Left ventricle myocardium inferior (tissue), 1 donor: ENCODE measurements around the gene CRADD. TPM values are rescaled to one million over a fixed set of nuclear protein-coding genes. Genes with fewer than 3 reads are reported as not detected.

Experiments
- DNase-seq: peaks from one replicate; pipeline ENCODE4 v3.0.0-alpha.2; 2020
- H3K27ac ChIP-seq: fragments of 200-600 bp; replicated peaks from 2 replicates; pipeline ENCODE4 v1.8.0; 2021
- H3K27me3 ChIP-seq: fragments of 200-600 bp; 2 replicates; pipeline ENCODE4 v1.8.0; 2021; ENCODE audit warnings: low read depth
- H3K36me3 ChIP-seq: fragments of 200-600 bp; 2 replicates; pipeline ENCODE4 v1.8.0; 2021
- H3K4me1 ChIP-seq: fragments of 200-600 bp; 2 replicates; pipeline ENCODE4 v1.8.0; 2021
- H3K4me3 ChIP-seq: fragments of 200-600 bp; 2 replicates; pipeline ENCODE4 v1.8.0; 2021; ENCODE audit warnings: mild to moderate bottlenecking, moderate library complexity
- H3K9me3 ChIP-seq: fragments of 200-600 bp; replicated peaks from 2 replicates; pipeline ENCODE4 v1.8.0; 2021
- intact Hi-C: fragments of 100-400 bp; cut with micrococcal nuclease; formaldehyde crosslinking; loops from one replicate; pipeline ENCODE4 v1.11.0; 2022
- total RNA-seq: library from RNA; stranded (reverse); fragmentation: NEBNext Ultra II Directional; extraction: Animal tissue kit (Norgen Biotek cat#: 25700); gene quantifications from one replicate; pipeline ENCODE4 v1.2.1, GENCODE V29; 2021
- TF ChIP-seq, protein P1 (sequence below): fragments of 200-600 bp; IDR thresholded peaks from 2 replicates; pipeline ENCODE4 v1.8.0; 2021; ENCODE audit warnings: antibody characterized with exemption, mild to moderate bottlenecking, borderline replicate concordance
- donor health status: DM: no; HTN: yes; CAD: no; lungs with severe emphysema.

The CRADD gene
- total RNA-seq, 1 donor from 2014 or later, result 46.4 TPM

DNA sequence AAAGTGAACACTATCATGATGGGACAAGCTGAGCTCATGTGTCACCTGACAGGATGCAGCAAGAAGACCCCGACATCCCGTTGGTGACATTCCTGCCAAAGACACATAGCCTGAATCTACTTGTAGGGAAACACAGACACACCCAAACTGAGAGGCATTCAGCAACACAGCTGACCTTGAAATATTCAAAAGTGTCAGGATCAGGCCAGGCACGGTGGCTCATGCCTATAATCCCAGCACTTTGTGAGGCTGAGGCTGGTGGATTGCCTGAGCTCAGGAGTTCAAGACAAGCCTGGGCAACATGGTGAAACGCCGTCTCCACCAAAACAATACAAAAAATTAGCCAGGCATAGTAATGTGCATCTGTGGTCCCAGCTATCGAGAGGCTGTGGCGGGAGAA is 239.2 kb downstream of the CRADD start:
- H3K36me3 ChIP-seq, result no peaks in the 10 kb centered on the region
- H3K27me3 ChIP-seq, result no peaks in the 10 kb centered on the region
- no peak for DNase-seq
- H3K9me3 ChIP-seq, result no peaks in the 10 kb centered on the region
- H3K4me3 ChIP-seq, result no peak overlapping the region
- H3K27ac ChIP-seq, result no peak overlapping the region
- TF ChIP-seq, protein P1, sequence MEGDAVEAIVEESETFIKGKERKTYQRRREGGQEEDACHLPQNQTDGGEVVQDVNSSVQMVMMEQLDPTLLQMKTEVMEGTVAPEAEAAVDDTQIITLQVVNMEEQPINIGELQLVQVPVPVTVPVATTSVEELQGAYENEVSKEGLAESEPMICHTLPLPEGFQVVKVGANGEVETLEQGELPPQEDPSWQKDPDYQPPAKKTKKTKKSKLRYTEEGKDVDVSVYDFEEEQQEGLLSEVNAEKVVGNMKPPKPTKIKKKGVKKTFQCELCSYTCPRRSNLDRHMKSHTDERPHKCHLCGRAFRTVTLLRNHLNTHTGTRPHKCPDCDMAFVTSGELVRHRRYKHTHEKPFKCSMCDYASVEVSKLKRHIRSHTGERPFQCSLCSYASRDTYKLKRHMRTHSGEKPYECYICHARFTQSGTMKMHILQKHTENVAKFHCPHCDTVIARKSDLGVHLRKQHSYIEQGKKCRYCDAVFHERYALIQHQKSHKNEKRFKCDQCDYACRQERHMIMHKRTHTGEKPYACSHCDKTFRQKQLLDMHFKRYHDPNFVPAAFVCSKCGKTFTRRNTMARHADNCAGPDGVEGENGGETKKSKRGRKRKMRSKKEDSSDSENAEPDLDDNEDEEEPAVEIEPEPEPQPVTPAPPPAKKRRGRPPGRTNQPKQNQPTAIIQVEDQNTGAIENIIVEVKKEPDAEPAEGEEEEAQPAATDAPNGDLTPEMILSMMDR, result no peak
- intact Hi-C loops, result no loop called here
- H3K4me1 ChIP-seq, result peaks cover 8% of the 10 kb centered on the region

DNA sequence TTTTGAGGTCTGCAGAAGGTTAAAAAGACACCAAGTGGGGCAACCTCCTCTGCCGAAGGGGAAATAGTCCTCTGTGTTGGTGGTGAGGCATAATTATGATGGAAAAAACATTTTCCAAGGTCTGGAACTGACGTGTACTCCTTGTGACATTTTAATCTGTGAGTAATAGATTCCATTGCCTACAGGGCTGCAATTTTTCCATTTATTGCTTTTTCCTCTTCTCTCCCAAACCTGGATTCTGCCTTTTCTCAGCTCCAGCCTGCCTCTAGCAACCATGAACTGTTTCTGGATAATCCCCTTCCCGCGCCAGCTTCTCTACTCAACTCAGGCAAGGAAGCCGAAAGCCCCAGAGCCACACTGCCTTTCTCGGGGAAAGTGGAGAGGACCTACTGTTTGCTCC is 241.1 kb downstream of the CRADD start:
- Histone ChIP-seq H3K4me1 (peaks cover 8% of the 10 kb centered on the region), H3K36me3 (no peaks in the 10 kb centered on the region), H3K27ac (no peak overlapping the region), H3K4me3 (no peak overlapping the region), H3K27me3 (no peaks in the 10 kb centered on the region), H3K9me3 (no peaks in the 10 kb centered on the region)
- TF ChIP-seq, protein P1, result no peak
- intact Hi-C loops, result no loop called here
- no peak for DNase-seq

DNA sequence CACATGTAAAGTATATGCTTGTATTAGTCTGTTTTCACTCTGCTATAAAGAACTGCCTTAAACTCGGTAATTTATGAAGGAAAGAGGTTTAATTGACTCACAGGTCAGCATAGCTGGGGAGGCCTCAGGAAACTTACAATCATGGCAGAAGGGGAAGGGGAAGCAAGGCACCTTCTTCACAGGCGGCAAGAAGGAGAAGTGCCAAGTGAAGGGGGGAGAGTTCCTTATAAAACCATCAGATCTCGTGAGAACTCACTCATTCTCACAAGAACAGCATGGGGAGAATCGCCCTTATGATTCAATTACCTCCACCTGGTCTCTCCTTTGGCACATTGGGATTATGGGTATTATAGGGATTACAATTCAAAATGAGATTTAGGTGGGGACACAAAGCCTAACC is 241.7 kb downstream of the CRADD start:
- intact Hi-C loops, result no loop called here
- TF ChIP-seq, protein P1, result no peak
- no peaks in the 10 kb centered on the region for H3K36me3 ChIP-seq
- H3K27me3 ChIP-seq, result no peaks in the 10 kb centered on the region
- no peak overlapping the region for H3K4me3 ChIP-seq
- H3K9me3 ChIP-seq, result no peaks in the 10 kb centered on the region
- peaks cover 4% of the 10 kb centered on the region for H3K4me1 ChIP-seq
- no peak for DNase-seq
- no peak overlapping the region for H3K27ac ChIP-seq

DNA sequence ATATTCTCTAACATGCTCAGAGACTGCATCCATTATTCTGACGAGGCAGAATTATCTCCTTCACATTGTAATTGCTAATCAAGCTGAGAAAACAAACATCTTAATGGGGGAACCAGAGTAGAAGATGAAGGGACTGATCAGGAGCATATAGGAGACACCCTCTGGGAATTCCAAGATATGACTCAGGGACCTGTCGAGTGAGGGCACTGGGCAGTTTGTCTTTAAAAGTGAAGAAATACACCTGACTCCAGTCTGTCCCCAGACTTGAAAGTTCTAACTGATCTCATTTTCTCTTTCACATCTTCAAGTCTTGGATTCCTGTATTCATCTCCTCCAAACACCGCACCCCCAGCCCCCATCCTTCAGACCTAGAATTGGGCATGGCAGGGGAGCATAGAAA is 244.3 kb downstream of the CRADD start:
- no peaks in the 10 kb centered on the region for H3K4me1 ChIP-seq
- peaks cover 5% of the 10 kb centered on the region for H3K36me3 ChIP-seq
- intact Hi-C loops, result no loop called here
- H3K4me3 ChIP-seq, result no peak overlapping the region
- DNase-seq, result no peak
- no peak overlapping the region for H3K27ac ChIP-seq
- TF ChIP-seq, protein P1, result no peak
- no peaks in the 10 kb centered on the region for H3K27me3 ChIP-seq
- peaks cover 20% of the 10 kb centered on the region for H3K9me3 ChIP-seq

DNA sequence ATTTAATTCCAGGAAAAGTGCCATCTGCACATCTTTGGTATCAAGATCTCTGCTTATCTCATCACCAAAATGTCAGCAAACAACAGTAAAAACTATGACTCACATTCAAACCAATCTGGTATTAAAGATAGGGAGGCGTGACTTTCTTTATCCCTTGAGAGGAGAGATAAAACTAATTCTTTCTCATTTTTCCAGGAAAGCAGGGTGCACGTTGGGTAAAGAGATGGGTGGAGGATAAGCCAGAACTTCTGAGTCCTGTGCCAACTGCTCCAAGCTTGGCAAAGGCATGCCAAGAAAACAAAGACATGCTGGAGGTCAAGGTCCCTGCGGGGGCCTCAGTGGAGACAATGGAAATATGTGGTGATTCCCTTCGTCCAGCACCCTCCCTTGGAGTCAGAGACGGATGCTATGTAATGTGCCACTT is 245.4 kb downstream of the CRADD start:
- Histone ChIP-seq H3K36me3 (peaks cover 5% of the 10 kb centered on the region), H3K27ac (no peak overlapping the region), H3K9me3 (peaks cover 21% of the 10 kb centered on the region), H3K4me3 (no peak overlapping the region), H3K4me1 (no peaks in the 10 kb centered on the region), H3K27me3 (no peaks in the 10 kb centered on the region)
- DNase-seq, result no peak
- intact Hi-C loops, result no loop called here
- TF ChIP-seq, protein P1, result no peak

DNA sequence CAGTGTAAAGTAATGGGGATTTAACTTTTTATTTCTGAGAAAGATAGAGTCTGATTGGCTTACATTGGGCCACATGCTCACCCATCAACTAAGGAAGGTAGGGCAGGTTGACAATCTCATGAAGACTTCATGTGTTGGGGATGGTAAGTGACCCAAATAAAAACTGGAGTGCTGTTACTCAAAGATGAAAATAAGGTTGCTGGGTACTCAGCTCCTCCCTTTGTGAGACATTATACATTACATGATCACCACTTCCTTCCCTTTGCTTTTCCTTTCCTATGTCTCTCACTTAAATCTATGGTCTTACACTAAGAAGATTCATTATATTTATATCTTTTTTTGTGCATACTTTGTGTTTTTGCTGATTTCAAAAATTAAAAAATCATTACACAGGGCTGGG is 247.2 kb downstream of the CRADD start:
- Histone ChIP-seq H3K4me1 (no peaks in the 10 kb centered on the region), H3K9me3 (peaks cover 21% of the 10 kb centered on the region), H3K36me3 (peaks cover 5% of the 10 kb centered on the region), H3K4me3 (no peak overlapping the region), H3K27me3 (no peaks in the 10 kb centered on the region), H3K27ac (no peak overlapping the region)
- intact Hi-C loops, result no loop called here
- TF ChIP-seq, protein P1, result no peak
- no peak for DNase-seq
